Activated CD4-positive, alpha-beta T cell treated with anti-CD3 and anti-CD28 coated beads, Interleukin-2, amount 10 ng/mL, durations not matched to agents 7 days and 5 days (primary cell): Measurements from ENCODE around the gene ASB11. TPM values are rescaled to one million over a fixed set of nuclear protein-coding genes. Genes with fewer than 3 reads are reported as not detected.
"Not testable (repeated sequence)": the region's sequence is repeated elsewhere in the genome, so short reads cannot be mapped to it uniquely, and the experiment has no call there.

Experiments
- CTCF ChIA-PET: fragments of 350-600 bp; sonication (Branson Sonifier 250); formaldehyde crosslinking; loops from one replicate; lab custom pipeline; 2021; ENCODE audit warnings: antibody characterized with exemption; lab: Charles Lee
- POLR2A ChIA-PET: fragments of 350-600 bp; sonication (Branson Sonifier 250); formaldehyde crosslinking; loops from one replicate; lab custom pipeline; 2021; ENCODE audit warnings: antibody characterized with exemption; lab: Charles Lee
- DNase-seq: peaks from one replicate; pipeline ENCODE4 v3.0.0-alpha.2; 2020
- H3K27ac Mint-ChIP-seq: one replicate; pipeline ENCODE4 v1.8.0; 2021; ENCODE audit warnings: mild to moderate bottlenecking, moderate library complexity, mixed read lengths
- H3K27me3 Mint-ChIP-seq: one replicate; pipeline ENCODE4 v1.8.0; 2021; ENCODE audit warnings: mixed read lengths
- H3K36me3 Mint-ChIP-seq: one replicate; pipeline ENCODE4 v1.8.0; 2021; ENCODE audit warnings: low read depth, mixed read lengths
- H3K4me1 Mint-ChIP-seq: one replicate; pipeline ENCODE4 v1.8.0; 2021; ENCODE audit warnings: mixed read lengths
- H3K4me3 Mint-ChIP-seq: one replicate; pipeline ENCODE4 v1.8.0; 2021; ENCODE audit warnings: mild to moderate bottlenecking, moderate library complexity, mixed read lengths
- H3K9me3 Mint-ChIP-seq: one replicate; pipeline ENCODE4 v1.8.0; 2021; ENCODE audit warnings: mixed read lengths
- total RNA-seq, 2 experiments: library from RNA; stranded (reverse); gene quantifications; one replicate each; pipeline ENCODE4 v1.2.3, GENCODE V29; 2021

ASB11 gene
- total RNA-seq, 2 experiments from 2014 or later: not detected

DNA sequence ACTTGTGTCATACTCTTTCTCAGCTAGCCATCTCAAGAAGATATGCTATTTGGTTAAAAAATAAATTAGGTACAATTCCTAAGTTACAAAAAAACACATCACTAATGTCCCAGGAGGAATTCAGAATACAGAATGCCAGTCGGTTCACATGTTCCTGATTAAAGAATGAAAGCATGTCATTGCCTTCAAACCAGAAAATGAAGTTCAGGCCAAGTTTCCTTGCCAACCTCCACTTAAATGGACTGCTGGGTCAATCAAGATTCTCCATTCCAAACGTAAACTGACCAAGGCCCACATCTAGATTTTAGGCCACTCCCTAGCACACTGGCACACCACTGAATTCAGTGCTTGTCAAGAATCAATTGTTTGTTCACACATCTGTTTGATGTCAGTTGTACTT lies 13.4 kb upstream of the ASB11 start:
- Mint-ChIP-seq H3K4me1 (peaks cover 7% of the 10 kb centered on the region), H3K4me3 (no peak overlapping the region), H3K27ac (no peak overlapping the region), H3K27me3 (no peaks in the 10 kb centered on the region), H3K36me3 (peaks cover 2% of the 10 kb centered on the region), H3K9me3 (no peaks in the 10 kb centered on the region)
- CTCF ChIA-PET: no interaction called here
- no peak for DNase-seq
- POLR2A ChIA-PET: no interaction called here

DNA sequence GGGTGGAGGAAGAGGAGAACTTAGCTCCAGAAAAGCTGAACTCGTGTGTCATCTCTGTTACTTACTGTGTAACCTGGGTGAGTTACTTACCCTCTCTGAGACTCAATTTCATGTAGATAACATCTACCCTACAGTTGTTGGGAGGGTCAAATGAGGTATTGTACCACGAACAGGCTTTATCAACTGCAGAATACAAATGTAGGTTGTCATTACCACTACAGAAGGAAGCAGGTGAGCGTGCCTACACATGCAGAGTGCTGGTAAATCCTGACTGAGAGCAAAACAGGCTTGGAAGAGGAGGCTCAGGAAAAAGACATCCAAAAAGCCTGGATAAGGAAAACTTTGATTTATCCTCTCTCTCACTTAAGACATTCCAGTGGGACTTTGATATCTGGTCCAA lies 12.7 kb upstream of the ASB11 start:
- Mint-ChIP-seq H3K27me3 (no peaks in the 10 kb centered on the region), H3K4me3 (no peak overlapping the region), H3K4me1 (peaks cover 4% of the 10 kb centered on the region), H3K9me3 (no peaks in the 10 kb centered on the region), H3K36me3 (peaks cover 2% of the 10 kb centered on the region), H3K27ac (no peak overlapping the region)
- no peak for DNase-seq
- ChIA-PET POLR2A (no interaction called here), CTCF (no interaction called here)

DNA sequence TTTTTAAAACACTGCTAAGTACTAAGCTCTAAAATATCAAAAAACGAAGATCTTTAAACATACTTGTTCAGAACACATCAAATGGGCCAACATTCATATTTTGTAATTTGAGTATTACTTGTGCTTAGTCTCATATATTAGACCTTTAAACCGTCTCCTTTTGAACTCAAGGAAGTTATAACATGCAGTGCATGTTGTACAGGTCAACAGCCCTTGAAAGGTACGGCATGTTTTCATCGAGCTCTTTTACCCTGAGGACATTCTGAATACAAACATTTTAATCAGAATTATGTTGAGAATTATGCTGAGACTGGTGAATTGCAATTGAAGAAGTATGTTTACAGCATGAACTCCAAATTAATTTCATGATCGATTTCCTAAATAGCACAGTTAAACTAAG lies 7.0 kb upstream of the ASB11 start:
- Mint-ChIP-seq H3K4me1 (no peaks in the 10 kb centered on the region), H3K27ac (no peak overlapping the region), H3K27me3 (no peaks in the 10 kb centered on the region), H3K9me3 (no peaks in the 10 kb centered on the region), H3K36me3 (peaks cover 15% of the 10 kb centered on the region), H3K4me3 (no peak overlapping the region)
- POLR2A ChIA-PET: no interaction called here
- CTCF ChIA-PET: no interaction called here
- DNase-seq: no peak

DNA sequence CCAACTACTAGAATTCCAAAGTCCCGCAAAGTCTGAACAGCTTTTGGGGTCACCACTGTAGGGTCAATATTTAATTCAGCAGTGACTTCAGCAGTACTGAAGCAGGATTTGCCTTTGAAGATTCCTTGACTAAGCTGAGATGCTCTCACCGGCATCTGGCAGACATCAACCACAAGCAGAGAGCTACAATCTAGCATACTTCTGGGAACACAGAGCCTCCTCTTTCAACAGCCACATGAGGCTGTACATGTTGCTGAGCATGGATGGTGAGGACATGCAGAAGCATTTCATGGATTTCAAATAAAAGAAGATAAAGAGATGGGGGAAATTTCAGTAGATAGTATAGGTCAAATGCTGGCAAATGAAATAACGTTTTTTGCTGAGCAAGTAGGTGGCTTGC lies 6.6 kb upstream of the ASB11 start:
- Mint-ChIP-seq H3K4me1 (no peaks in the 10 kb centered on the region), H3K9me3 (no peaks in the 10 kb centered on the region), H3K27me3 (no peaks in the 10 kb centered on the region), H3K36me3 (peaks cover 15% of the 10 kb centered on the region), H3K4me3 (no peak overlapping the region), H3K27ac (no peak overlapping the region)
- no peak for DNase-seq
- POLR2A ChIA-PET: no interaction called here
- CTCF ChIA-PET: no interaction called here

DNA sequence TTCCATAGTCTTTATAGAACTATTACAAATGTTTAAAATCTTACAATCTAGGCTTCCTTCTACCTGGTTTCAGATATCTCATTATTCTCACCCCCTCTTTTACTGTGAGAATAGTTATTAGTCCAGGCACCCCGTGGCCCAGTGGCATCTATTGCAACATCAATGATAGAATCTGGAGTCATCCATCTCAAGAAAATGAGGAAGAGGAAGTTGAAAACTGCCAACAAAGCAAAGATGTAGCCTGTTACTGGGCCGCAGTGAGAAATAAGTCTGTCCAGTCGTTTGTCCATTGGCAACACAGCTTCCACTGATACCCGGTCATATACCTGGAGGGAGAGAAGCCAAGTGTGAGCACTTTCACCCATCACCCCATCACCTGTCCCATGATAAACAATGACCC lies 6.0 kb upstream of the ASB11 start:
- Mint-ChIP-seq H3K27ac (no peak overlapping the region), H3K9me3 (no peaks in the 10 kb centered on the region), H3K4me3 (no peak overlapping the region), H3K27me3 (no peaks in the 10 kb centered on the region), H3K4me1 (no peaks in the 10 kb centered on the region), H3K36me3 (peaks cover 15% of the 10 kb centered on the region)
- DNase-seq: no peak
- ChIA-PET POLR2A (no interaction called here), CTCF (no interaction called here)

DNA sequence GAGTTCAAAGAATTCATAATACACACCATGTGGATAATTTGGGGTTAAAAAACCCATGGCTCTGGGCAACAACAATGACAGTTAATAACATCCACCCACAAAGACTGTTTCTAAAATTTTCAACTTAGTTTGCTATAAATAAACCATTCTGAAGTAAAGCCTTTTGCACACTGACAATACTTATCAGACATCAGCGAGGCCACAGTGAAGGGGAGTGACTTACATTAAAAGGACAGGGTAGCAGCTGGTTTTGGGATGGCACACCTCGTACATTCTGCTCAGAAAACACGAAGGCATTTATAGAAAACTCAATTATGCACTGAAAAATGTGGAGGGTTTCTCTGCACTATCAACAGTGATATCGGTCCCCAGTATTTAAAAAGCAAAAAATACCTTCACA lies 4.9 kb upstream of the ASB11 start:
- Mint-ChIP-seq H3K4me3 (no peak overlapping the region), H3K27ac (no peak overlapping the region), H3K4me1 (no peaks in the 10 kb centered on the region), H3K27me3 (no peaks in the 10 kb centered on the region), H3K9me3 (no peaks in the 10 kb centered on the region), H3K36me3 (peaks cover 15% of the 10 kb centered on the region)
- DNase-seq: no peak
- POLR2A ChIA-PET: no interaction called here
- CTCF ChIA-PET: no interaction called here

DNA sequence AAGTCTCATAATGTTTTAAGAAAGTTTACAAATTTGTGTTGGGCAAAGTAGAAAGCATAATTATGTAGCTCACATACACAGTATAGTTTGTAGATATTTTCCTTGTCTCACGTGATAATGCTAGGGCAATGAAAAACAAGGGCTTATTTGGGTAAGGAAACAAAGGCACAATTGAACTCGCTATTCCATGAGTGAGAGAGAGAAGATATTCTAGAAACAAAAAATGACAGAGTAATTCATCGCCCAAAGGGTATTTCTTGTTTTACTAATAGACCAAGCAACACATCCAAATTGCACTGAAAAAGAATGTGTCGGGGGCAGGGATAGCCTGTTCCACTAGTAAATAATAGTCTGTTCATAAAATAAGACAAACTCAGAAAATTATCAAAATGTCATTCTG lies 3.6 kb upstream of the ASB11 start:
- ChIA-PET POLR2A (no interaction called here), CTCF (no interaction called here)
- H3K4me1 Mint-ChIP-seq: no peaks in the 10 kb centered on the region
- H3K4me3 Mint-ChIP-seq: no peak overlapping the region
- H3K36me3 Mint-ChIP-seq: peaks cover 15% of the 10 kb centered on the region
- H3K27ac Mint-ChIP-seq: no peak overlapping the region
- no peaks in the 10 kb centered on the region for H3K27me3 Mint-ChIP-seq
- H3K9me3 Mint-ChIP-seq: no peaks in the 10 kb centered on the region
- no peak for DNase-seq

DNA sequence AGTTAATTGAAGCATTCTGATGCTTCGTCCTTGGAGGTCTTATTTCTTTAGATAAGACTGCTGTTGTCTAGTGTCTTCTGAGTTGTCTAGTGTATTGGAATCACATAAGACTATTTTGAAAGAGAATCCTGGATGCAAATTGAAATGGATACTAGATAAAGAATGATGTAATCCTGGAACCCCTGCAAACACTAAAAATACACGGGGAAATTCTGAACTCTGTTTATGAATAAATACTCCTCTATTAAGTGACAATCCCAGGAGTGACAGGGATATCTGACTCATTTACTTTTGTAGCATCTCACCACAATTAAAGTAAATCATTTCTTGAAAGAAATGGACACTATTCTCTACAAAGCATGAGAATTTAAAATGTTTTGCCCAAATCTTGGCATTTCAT lies 968 bp downstream of the ASB11 start:
- peaks cover 5% of the 10 kb centered on the region for H3K36me3 Mint-ChIP-seq
- no peaks in the 10 kb centered on the region for H3K4me1 Mint-ChIP-seq
- ChIA-PET POLR2A (no interaction called here), CTCF (no interaction called here)
- no peaks in the 10 kb centered on the region for H3K27me3 Mint-ChIP-seq
- no peak for DNase-seq
- H3K4me3 Mint-ChIP-seq: no peak overlapping the region
- H3K27ac Mint-ChIP-seq: no peak overlapping the region
- no peaks in the 10 kb centered on the region for H3K9me3 Mint-ChIP-seq

DNA sequence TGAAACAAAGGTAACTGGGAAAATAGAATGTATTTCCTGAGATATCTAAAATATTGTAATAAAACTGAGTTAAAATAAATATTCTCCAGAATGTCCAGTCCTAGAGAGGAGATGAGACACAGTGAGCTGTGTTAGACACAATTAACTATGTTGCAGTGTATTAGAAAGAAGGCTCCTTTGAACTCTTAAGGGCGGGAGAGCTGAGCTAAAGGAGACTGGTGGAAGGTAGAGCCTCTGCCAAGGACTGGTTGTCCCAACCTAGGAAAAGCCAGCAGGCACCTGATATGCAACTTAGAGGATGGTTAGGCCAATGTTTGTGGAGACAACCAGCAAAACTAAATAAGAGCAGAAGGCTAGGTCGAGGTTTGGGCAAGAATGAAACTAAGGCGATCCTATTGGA lies 4.3 kb downstream of the ASB11 start:
- Mint-ChIP-seq H3K4me3 (no peak overlapping the region), H3K9me3 (no peaks in the 10 kb centered on the region), H3K4me1 (no peaks in the 10 kb centered on the region), H3K27ac (no peak overlapping the region), H3K36me3 (no peaks in the 10 kb centered on the region), H3K27me3 (no peaks in the 10 kb centered on the region)
- no peak for DNase-seq
- ChIA-PET CTCF (interaction anchor here (0.5 to 1.1 kb wide), 2 partner anchors 202 to 1781 kb away, joined by 3 to 5 read pairs; no protein-coding TSS in a partner anchor), POLR2A (no interaction called here)

DNA sequence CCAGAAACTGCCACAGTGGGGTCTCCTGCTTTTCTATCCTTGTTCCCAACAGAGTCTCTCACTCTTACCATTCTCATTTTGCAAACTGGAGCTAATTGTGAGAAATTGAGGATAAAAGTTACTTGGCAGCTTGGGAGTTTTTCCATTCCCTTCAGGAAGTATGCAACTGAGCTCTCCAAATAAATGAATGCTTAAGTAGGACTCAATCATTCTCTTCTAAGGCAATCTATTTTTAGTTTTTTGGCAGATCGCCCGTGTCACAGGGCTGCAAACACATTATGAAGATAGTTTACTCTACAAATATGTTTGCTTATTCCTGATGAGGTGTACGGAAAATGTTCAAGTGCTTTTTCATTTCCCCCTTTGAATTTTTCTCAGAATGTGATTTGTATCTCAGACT lies 5.3 kb downstream of the ASB11 start:
- Mint-ChIP-seq H3K27ac (no peak overlapping the region), H3K4me1 (no peaks in the 10 kb centered on the region), H3K36me3 (no peaks in the 10 kb centered on the region), H3K27me3 (no peaks in the 10 kb centered on the region), H3K9me3 (no peaks in the 10 kb centered on the region), H3K4me3 (no peak overlapping the region)
- CTCF ChIA-PET: no interaction called here
- DNase-seq: no peak
- POLR2A ChIA-PET: no interaction called here

DNA sequence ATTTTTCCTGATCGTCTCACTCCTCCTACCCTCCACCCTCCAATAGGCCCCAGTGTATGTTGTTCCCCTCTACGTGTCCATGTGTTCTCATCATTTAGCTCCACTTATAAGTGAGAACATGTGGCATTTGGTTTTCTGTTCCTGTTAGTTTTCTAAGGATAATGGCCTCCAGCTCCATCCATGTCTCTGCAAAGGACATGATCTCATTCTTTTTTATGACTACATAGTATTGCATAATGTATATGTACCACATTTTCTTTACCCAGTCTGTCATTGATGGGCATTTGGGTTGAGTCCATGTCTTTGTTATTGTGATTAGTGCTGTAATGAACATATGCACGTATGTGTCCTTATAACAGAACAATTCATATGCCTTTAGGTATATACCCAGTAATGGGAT lies 9.5 kb downstream of the ASB11 start:
- H3K4me3 Mint-ChIP-seq, POLR2A ChIA-PET, H3K36me3 Mint-ChIP-seq, H3K27me3 Mint-ChIP-seq, H3K27ac Mint-ChIP-seq, H3K9me3 Mint-ChIP-seq, DNase-seq, CTCF ChIA-PET: not testable (repeated sequence)
- H3K4me1 Mint-ChIP-seq: peaks cover 12% of the 10 kb centered on the region

DNA sequence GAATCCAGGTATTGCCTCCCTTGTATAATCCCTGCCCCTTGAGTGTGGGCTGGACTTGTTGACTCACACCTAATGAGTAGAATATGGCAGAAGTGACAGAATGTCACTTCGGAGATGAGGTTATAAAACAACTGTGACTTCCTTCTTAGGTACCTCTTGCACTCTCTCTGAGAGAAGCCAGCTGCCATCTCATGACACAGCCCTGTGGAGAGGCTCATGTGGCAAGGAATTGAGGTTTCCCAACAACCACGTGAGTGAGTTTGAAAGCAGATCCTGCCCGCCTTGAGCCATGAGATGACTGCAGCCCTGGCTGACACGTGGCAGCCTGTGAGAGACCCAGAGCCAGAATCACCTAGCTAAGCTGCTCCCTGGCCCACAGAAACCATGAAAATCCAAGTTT lies 13.5 kb downstream of the ASB11 start:
- POLR2A ChIA-PET: no interaction called here
- CTCF ChIA-PET: interaction anchor here (1.4 kb wide), 1 partner anchor 12 kb away, joined by 4 read pairs; no protein-coding TSS in a partner anchor
- Mint-ChIP-seq H3K4me1 (peaks cover 19% of the 10 kb centered on the region), H3K9me3 (no peaks in the 10 kb centered on the region), H3K27ac (no peak overlapping the region), H3K27me3 (no peaks in the 10 kb centered on the region), H3K36me3 (no peaks in the 10 kb centered on the region), H3K4me3 (no peak overlapping the region)
- peak; percentile 6 for DNase-seq

DNA sequence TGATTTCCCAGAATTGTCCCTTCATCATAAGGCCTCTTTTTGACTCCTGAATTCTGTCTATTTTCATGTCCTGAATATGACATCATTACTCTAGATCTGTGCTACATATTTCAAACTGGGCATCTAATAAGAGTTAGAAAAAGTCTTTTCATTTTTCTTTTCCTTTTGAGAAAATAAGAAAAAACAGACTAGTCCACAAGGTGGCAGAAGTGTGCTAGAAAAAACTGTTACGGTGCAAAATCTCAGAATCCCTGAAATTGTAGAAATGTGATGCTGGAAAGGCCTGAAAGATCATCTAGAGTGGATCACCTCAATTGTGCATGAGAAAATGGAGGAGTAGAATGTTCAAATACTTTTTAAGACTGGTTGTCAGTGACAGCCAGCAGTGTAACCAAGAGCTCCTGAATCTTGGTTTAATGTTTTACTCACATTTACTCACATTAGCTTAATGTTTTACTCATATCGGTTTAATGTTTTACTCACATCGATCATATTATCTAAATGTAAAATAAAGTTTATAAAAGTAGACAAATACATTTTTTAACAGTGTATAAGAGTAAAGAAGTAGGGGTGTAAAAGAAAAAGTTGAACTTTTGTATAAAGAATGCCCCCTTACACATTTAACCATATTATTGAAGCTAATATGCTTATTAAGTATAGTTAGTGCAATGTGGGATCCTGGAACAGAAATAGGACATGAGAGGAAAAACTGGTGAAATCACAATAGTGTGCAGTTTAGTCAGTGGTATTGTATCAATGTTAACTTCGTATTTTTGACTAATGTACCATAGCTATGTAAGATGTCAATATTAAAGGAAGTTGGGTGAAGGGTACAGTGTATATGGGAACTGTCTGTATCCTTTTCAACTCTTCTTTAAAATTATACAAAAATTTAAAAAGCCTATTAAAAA lies 15.2 kb downstream of the ASB11 start:
- H3K36me3 Mint-ChIP-seq: no peaks in the 10 kb centered on the region
- no peaks in the 10 kb centered on the region for H3K27me3 Mint-ChIP-seq
- CTCF ChIA-PET: no interaction called here
- H3K4me3 Mint-ChIP-seq: no peak overlapping the region
- H3K9me3 Mint-ChIP-seq: no peaks in the 10 kb centered on the region
- peak; percentile 6 for DNase-seq
- H3K4me1 Mint-ChIP-seq: peaks cover 19% of the 10 kb centered on the region
- POLR2A ChIA-PET: no interaction called here
- no peak overlapping the region for H3K27ac Mint-ChIP-seq

DNA sequence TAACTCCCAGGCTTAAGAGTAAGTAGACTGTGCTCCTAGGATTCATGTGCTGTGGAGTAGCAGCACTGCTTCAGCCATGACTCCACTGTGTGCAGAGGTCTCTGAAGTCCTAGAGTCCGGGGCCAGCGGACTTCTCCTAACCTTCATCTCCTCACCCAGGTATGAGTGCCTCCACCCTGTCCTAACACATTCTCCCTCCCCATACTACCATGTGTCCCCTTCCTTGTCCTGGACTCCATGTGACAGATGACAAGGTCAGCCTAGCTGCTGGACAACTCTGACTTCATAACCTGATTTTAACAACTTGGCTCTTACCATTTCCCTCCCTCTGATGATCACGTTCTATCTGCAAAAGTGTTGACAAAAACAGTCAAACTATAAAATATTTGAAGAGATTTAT lies 16.7 kb downstream of the ASB11 start:
- no peak overlapping the region for H3K27ac Mint-ChIP-seq
- no peak overlapping the region for H3K4me3 Mint-ChIP-seq
- CTCF ChIA-PET: no interaction called here
- POLR2A ChIA-PET: no interaction called here
- no peak for DNase-seq
- no peaks in the 10 kb centered on the region for H3K27me3 Mint-ChIP-seq
- no peaks in the 10 kb centered on the region for H3K36me3 Mint-ChIP-seq
- no peaks in the 10 kb centered on the region for H3K9me3 Mint-ChIP-seq
- peaks cover 19% of the 10 kb centered on the region for H3K4me1 Mint-ChIP-seq
